HEK293T (cell line): ENCODE results near the gene GRM3.

Experiments
- CTBP1 ChIP-seq: fragments of 450-650 bp; IDR thresholded peaks from 2 replicates; pipeline ENCODE4 v1.6.1; 2016; ENCODE audit warnings: borderline replicate concordance
- FOXA1 ChIP-seq: fragments of 450-650 bp; IDR thresholded peaks from 2 replicates; pipeline ENCODE4 v1.6.1; 2016; ENCODE audit warnings: mild to moderate bottlenecking
- FOXM1 ChIP-seq: fragments of 450-650 bp; IDR thresholded peaks from 2 replicates; pipeline ENCODE4 v1.6.1; 2017; ENCODE audit warnings: mild to moderate bottlenecking, borderline replicate concordance
- HDGF ChIP-seq: fragments of 450-650 bp; IDR thresholded peaks from 2 replicates; pipeline ENCODE4 v1.6.1; 2017; ENCODE audit warnings: antibody characterized with exemption, borderline replicate concordance
- L3MBTL2 ChIP-seq: fragments of 450-650 bp; conservative IDR thresholded peaks from 2 replicates; pipeline ENCODE4 v1.6.1; 2016; ENCODE audit warnings: mild to moderate bottlenecking
- SP1 ChIP-seq: fragments of 450-650 bp; IDR thresholded peaks from 2 replicates; pipeline ENCODE4 v1.6.1; 2017
- TARDBP ChIP-seq: fragments of 450-650 bp; IDR thresholded peaks from 2 replicates; pipeline ENCODE4 v1.6.1; 2016
- ZNF384 ChIP-seq: fragments of 450-650 bp; IDR thresholded peaks from 2 replicates; pipeline ENCODE4 v1.6.1; 2016

- no peak for TF ChIP-seq ZNF384
- 0 out of 2 replicates have a peak, but pooled peaks have one; percentile 22 for TF ChIP-seq FOXA1
- TF ChIP-seq HDGF, result no peak
- no peak for TF ChIP-seq L3MBTL2
- no peak for TF ChIP-seq FOXM1
- TF ChIP-seq TARDBP, result no peak
- TF ChIP-seq SP1, result no peak
- TF ChIP-seq CTBP1, result peak; percentile 72; the same call in 1 of the 2 replicates
Measured at GRCh38 chr7:86818903-86819302, 175.2 kb downstream of the GRM3 start.
